Hematopoietic multipotent progenitor cell treated with erythropoietin and hydrocortisone succinate and interleukin-3 and kit ligand, for 4 days (in vitro differentiated cells): Measurements from ENCODE around the gene ZNF471.

Experiments used
- DNase-seq: peaks from one replicate; pipeline ENCODE4 v3.0.0-alpha.2; 2015

ZNF471 gene

GRCh38 chr19:56577719-56578602 lies 70.3 kb downstream of the ZNF471 start:
- DNase-seq: peak; percentile 8
